H1 (cell line): ENCODE results near the gene MPRIP. TPM values are rescaled to one million over a fixed set of nuclear protein-coding genes. Genes with fewer than 3 reads are reported as not detected.

Source experiments
- CTCF ChIA-PET: fragments of 300-600 bp; sonication (Branson Sonifier 250); formaldehyde crosslinking; loops from one replicate; lab custom pipeline; 2021; ENCODE audit not compliant: partially characterized antibody; lab: Charles Lee
- POLR2A ChIA-PET: fragments of 300-600 bp; sonication (Branson Sonifier 250); formaldehyde crosslinking; loops from one replicate; lab custom pipeline; 2021; ENCODE audit warnings: inconsistent platforms; ENCODE audit not compliant: partially characterized antibody; lab: Charles Lee
- DNase-seq, 2 experiments: peaks; one replicate each; pipeline versions ENCODE4 v3.0.0 to v3.0.0-alpha.2; 2010 to 2022; ENCODE audit warnings: low spot score in 2 of 2, low read depth in 1 of 2, mixed read lengths in 1 of 2
- FAIRE-seq: peaks from 2 replicates; lab custom pipeline; 2011; peaks lifted over from hg19 to GRCh38; lab: Jason Lieb, UNC
- H2AFZ ChIP-seq: 2 replicates; pipeline ENCODE4 v1.8.1; 2012; ENCODE audit warnings: low read length, inconsistent platforms
- H2AK5ac ChIP-seq: 2 replicates; pipeline ENCODE4 v1.6.1; 2013; ENCODE audit warnings: low read depth, low read length
- H2BK120ac ChIP-seq: replicated peaks from 2 replicates; pipeline ENCODE3; 2013; ENCODE audit warnings: low read depth, low read length, inconsistent platforms
- H2BK12ac ChIP-seq: 2 replicates; pipeline ENCODE4 v1.6.1; 2013; ENCODE audit warnings: low read depth, low read length
- H2BK15ac ChIP-seq: 2 replicates; pipeline ENCODE4 v1.6.1; 2013; ENCODE audit warnings: low read length
- H2BK20ac ChIP-seq: 2 replicates; pipeline ENCODE4 v1.6.1; 2013; ENCODE audit warnings: low read length
- H2BK5ac ChIP-seq: 2 replicates; pipeline ENCODE4 v1.6.1; 2013; ENCODE audit warnings: low read depth, low read length
- H3K14ac ChIP-seq: 2 replicates; pipeline ENCODE4 v1.6.1; 2013; ENCODE audit warnings: inconsistent platforms; ENCODE audit not compliant: insufficient read length
- H3K18ac ChIP-seq: 2 replicates; pipeline ENCODE4 v1.6.1; 2013; ENCODE audit warnings: low read length; ENCODE audit errors: extremely low read depth
- H3K23ac ChIP-seq: 2 replicates; pipeline ENCODE4 v1.6.1; 2013; ENCODE audit warnings: inconsistent platforms; ENCODE audit not compliant: insufficient read length
- H3K23me2 ChIP-seq: 2 replicates; pipeline ENCODE4 v1.6.1; 2013; ENCODE audit warnings: low read depth, low read length
- H3K27ac ChIP-seq: 2 replicates; pipeline ENCODE4 v1.6.1; 2011; ENCODE audit warnings: low read depth, low read length, inconsistent platforms
- H3K27me3 ChIP-seq, 4 experiments: replicated peaks in 1 of 4; 1 replicate in 1 of 4; 2 replicates in 3 of 4; pipeline versions ENCODE4 v1.6.1 to v1.8.1; 2011 to 2013; ENCODE audit warnings: low read length in 3 of 4, mild to moderate bottlenecking in 3 of 4, inconsistent platforms in 2 of 4, mixed read lengths in 2 of 4, moderate library complexity in 1 of 4; ENCODE audit not compliant: control insufficient read depth in 3 of 4, insufficient read depth in 3 of 4; ENCODE audit errors: extremely low read depth in 1 of 4
- H3K36me3 ChIP-seq, 4 experiments: 2 replicates each; pipeline versions ENCODE4 v1.6.1 to v1.8.1; 2011 to 2013; ENCODE audit warnings: mild to moderate bottlenecking in 4 of 4, low read length in 3 of 4, moderate library complexity in 2 of 4, control low read depth in 1 of 4, inconsistent platforms in 1 of 4; ENCODE audit not compliant: insufficient read depth in 4 of 4, control insufficient read depth in 2 of 4
- H3K4ac ChIP-seq: replicated peaks from 2 replicates; pipeline ENCODE3; 2013; ENCODE audit warnings: low read length, low read depth, mixed read lengths, inconsistent platforms; ENCODE audit not compliant: insufficient read length
- H3K4me1 ChIP-seq, 4 experiments: replicated peaks in 1 of 4; 1 replicate in 1 of 4; 2 replicates in 3 of 4; pipeline versions ENCODE4 v1.6.1 to v1.8.1; 2011 to 2013; ENCODE audit warnings: low read length in 3 of 4, inconsistent platforms in 2 of 4, mixed read lengths in 1 of 4; ENCODE audit not compliant: insufficient read depth in 4 of 4, control insufficient read depth in 3 of 4
- H3K4me2 ChIP-seq, 2 experiments: 2 replicates each; pipeline versions ENCODE4 v1.6.1 to v1.8.1; 2011 to 2013; ENCODE audit warnings: low read depth in 2 of 2, low read length in 2 of 2, control low read depth in 1 of 2, inconsistent platforms in 1 of 2, mild to moderate bottlenecking in 1 of 2; ENCODE audit not compliant: insufficient read depth in 1 of 2
- H3K4me3 ChIP-seq, 4 experiments: fragments of 200-600, 300-600 bp in 1 of 4; sonication (generic), shearing (Covaris generic), sonication (Bioruptor Twin) in 1 of 4; 2 replicates each; pipeline versions ENCODE4 v1.5.1 to v1.8.1; 2011 to 2016; ENCODE audit warnings: low read length in 4 of 4, low read depth in 3 of 4, control low read depth in 2 of 4, inconsistent platforms in 2 of 4, mild to moderate bottlenecking in 2 of 4, mixed read lengths in 1 of 4, moderate library complexity in 1 of 4; ENCODE audit not compliant: insufficient read depth in 2 of 4; ENCODE audit errors: extremely low read depth in 1 of 4
- H3K56ac ChIP-seq: replicated peaks from 2 replicates; pipeline ENCODE3; 2013; ENCODE audit warnings: low read depth, mild to moderate bottlenecking, mixed read lengths, low read length, inconsistent platforms; ENCODE audit not compliant: insufficient read length
- H3K79me1 ChIP-seq: 2 replicates; pipeline ENCODE4 v1.6.1; 2013; ENCODE audit warnings: low read depth, low read length, control low read depth
- H3K79me2 ChIP-seq, 2 experiments: 2 replicates each; pipeline versions ENCODE4 v1.6.1 to v1.8.1; 2012 to 2013; ENCODE audit warnings: low read length in 2 of 2, mild to moderate bottlenecking in 2 of 2, inconsistent platforms in 1 of 2; ENCODE audit not compliant: insufficient read depth in 2 of 2, control insufficient read depth in 1 of 2
- H3K9ac ChIP-seq, 4 experiments: replicated peaks in 1 of 4; 1 replicate in 1 of 4; 2 replicates in 3 of 4; pipeline versions ENCODE4 v1.6.1 to v1.8.1; 2011 to 2013; ENCODE audit warnings: low read depth in 3 of 4, low read length in 3 of 4, control low read depth in 2 of 4, mild to moderate bottlenecking in 2 of 4, moderate library complexity in 2 of 4, inconsistent platforms in 1 of 4; ENCODE audit errors: extremely low read depth in 1 of 4
- H3K9me3 ChIP-seq, 2 experiments: 2 replicates each; pipeline versions ENCODE4 v1.6.1 to v1.8.1; 2012 to 2013; ENCODE audit warnings: mild to moderate bottlenecking in 2 of 2, moderate library complexity in 2 of 2, control low read depth in 1 of 2, inconsistent platforms in 1 of 2, low read depth in 1 of 2, low read length in 1 of 2, mixed read lengths in 1 of 2; ENCODE audit not compliant: insufficient read depth in 2 of 2
- H4K20me1 ChIP-seq, 2 experiments: replicated peaks in 1 of 2; 2 replicates each; pipeline versions ENCODE3 to v1.8.1; 2011 to 2013; ENCODE audit warnings: inconsistent platforms in 2 of 2, low read length in 2 of 2, mild to moderate bottlenecking in 1 of 2; ENCODE audit not compliant: insufficient read depth in 2 of 2, control insufficient read depth in 1 of 2
- H4K5ac ChIP-seq: 2 replicates; pipeline ENCODE4 v1.6.1; 2013; ENCODE audit warnings: low read length, low read depth, mixed read lengths, inconsistent platforms; ENCODE audit not compliant: insufficient read length
- H4K8ac ChIP-seq: 2 replicates; pipeline ENCODE4 v1.8.0; 2013; ENCODE audit warnings: mild to moderate bottlenecking, moderate library complexity, low read length, inconsistent platforms; ENCODE audit not compliant: insufficient read depth; ENCODE audit errors: extremely low read depth
- H4K91ac ChIP-seq: replicated peaks from 2 replicates; pipeline ENCODE3; 2013; ENCODE audit warnings: low read length, mixed read lengths, inconsistent platforms; ENCODE audit not compliant: insufficient read length
- BACH1 ChIP-seq: IDR thresholded peaks from 2 replicates; pipeline ENCODE4 v1.6.1; 2012; ENCODE audit warnings: low read length, improper control_type of control experiment
- JUN ChIP-seq: IDR thresholded peaks from 2 replicates; pipeline ENCODE4 v1.6.1; 2011; ENCODE audit warnings: low read depth, mild to moderate bottlenecking, improper control_type of control experiment, low read length
- JUND ChIP-seq: IDR thresholded peaks from 2 replicates; pipeline ENCODE4 v1.6.1; 2011; ENCODE audit warnings: mild to moderate bottlenecking, improper control_type of control experiment, low read length
- MAFK ChIP-seq: IDR thresholded peaks from 2 replicates; pipeline ENCODE4 v1.6.1; 2012; ENCODE audit warnings: low read depth, mild to moderate bottlenecking, improper control_type of control experiment, low read length
- POLR2A ChIP-seq, 2 experiments: IDR thresholded peaks; 1 replicate in 1 of 2; 2 replicates in 1 of 2; pipeline ENCODE4 v1.6.1; 2011; ENCODE audit warnings: low read depth in 2 of 2, low read length in 2 of 2, mild to moderate bottlenecking in 2 of 2; ENCODE audit errors: control extremely low read depth in 1 of 2
- RNF2 ChIP-seq: fragments of 200-900, 300-1000 bp; sonication (generic); IDR thresholded peaks from 2 replicates; pipeline ENCODE4 v1.7.1; 2016; ENCODE audit warnings: borderline replicate concordance, low read depth, mild to moderate bottlenecking, antibody characterized with exemption, low read length; ENCODE audit not compliant: poor library complexity, severe bottlenecking; ENCODE audit errors: missing control alignments
- SIN3A ChIP-seq, 2 experiments: IDR thresholded peaks in 1 of 2; conservative IDR thresholded peaks in 1 of 2; 2 replicates each; pipeline ENCODE4 v1.6.1; 2011 to 2012; ENCODE audit warnings: low read length in 2 of 2, improper control_type of control experiment in 1 of 2, low read depth in 1 of 2, mild to moderate bottlenecking in 1 of 2
- WGBS, 2 experiments: shearing (Covaris generic) in 1 of 2; methylation state at CpG; one replicate each; pipeline versions ENCODE4 v1.1.6 to v1.1.7; 2013 to 2015; ENCODE audit warnings: low lambda C conversion rate in 2 of 2, mixed read lengths in 2 of 2, inconsistent platforms in 1 of 2, low coverage in 1 of 2, missing lambda C conversion rate in 1 of 2; ENCODE audit not compliant: insufficient replicate concordance in 2 of 2, insufficient coverage in 1 of 2, insufficient read length in 1 of 2; ENCODE audit errors: extremely low coverage in 1 of 2, missing lambda C conversion rate in 1 of 2; 5-methylcytosine and 5-hydroxymethylcytosine counted together
- polyA plus RNA-seq, 7 experiments: library from polyadenylated mRNA; depleted of rRNA in 3 of 7; stranded (reverse) in 5 of 7; unstranded in 2 of 7; fragments of >200 nt in 5 of 7; fragments of 200-250 nt in 2 of 7; gene quantifications; 1 replicate in 5 of 7; 2 replicates in 1 of 7; 4 replicates in 1 of 7; pipeline versions ENCODE4 v1.2.1 to v1.2.3, GENCODE V29; 2011 to 2013; ENCODE audit warnings: missing spikeins in 2 of 7, mixed read lengths in 2 of 7
- total RNA-seq: library from RNA; stranded (reverse); fragmentation: NEBNext Ultra II Directional; extraction: Animal tissue kit (Norgen Biotek cat#: 25700); gene quantifications from 2 replicates; pipeline ENCODE4 v1.2.1, GENCODE V29; 2021
- TF ChIP-seq, protein P1 (sequence below): IDR thresholded peaks from 2 replicates; pipeline ENCODE4 v1.6.1; 2012; ENCODE audit warnings: low read length, inconsistent platforms
- TF ChIP-seq, protein P2 (sequence below): IDR thresholded peaks from 2 replicates; pipeline ENCODE4 v1.6.1; 2012; ENCODE audit warnings: inconsistent platforms

MPRIP gene
- total and polyA plus RNA-seq, 2 of the 8 experiments (the other 6 are each of a cell fraction or from before 2014, with no cell fraction given): 48.6 to 146 TPM

DNA sequence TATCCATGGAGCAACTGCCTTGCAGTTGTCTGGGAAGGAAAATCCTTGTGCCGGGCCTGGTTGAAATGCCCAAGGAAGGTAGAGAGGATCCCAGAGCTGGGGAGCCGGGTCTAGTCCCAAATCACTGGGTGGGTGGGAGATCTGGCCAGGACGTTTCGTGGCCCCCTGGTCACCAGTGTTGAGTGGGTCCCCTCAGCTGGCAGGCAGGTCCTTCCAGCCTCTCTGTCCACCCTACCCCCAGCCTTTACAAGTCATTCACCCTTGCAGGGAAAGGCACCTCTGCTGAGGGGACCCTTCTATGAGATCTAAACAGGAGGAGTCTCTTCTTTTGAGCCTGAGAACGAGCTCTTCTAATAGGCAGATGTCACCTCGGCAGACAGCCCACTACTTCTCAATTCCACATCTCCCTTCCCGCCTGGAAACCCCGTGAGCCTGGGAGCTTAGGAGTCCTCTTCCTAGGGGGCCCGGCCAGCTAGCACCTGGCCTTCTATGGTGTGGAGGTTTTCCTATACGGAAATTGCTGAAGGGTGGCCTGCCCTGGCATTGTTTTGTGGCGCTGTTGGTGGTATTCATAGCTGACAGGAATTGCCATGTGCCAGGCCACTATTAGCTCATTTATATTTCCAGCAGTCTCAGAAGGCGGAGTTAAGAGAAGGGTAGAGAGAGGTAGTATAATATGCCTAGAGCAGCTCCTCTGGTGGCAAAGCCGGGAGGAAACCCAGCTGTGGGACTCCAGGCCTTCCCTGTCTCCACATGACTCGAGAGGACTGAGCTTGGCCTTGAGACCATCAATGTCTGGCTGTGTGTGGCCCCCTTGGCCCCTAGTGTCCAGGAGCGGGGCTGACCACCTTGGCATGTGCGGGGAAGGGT lies 13.3 kb downstream of the MPRIP start:
- Histone ChIP-seq H2AK5ac (no peak overlapping the region), H2BK120ac (no peak overlapping the region), H3K27ac (no peak overlapping the region), H4K91ac (no peak overlapping the region), H4K20me1 (peaks cover 4 to 26% of the 10 kb centered on the region in 2 experiments), H3K4ac (no peak overlapping the region), H2BK20ac (no peak overlapping the region), H3K9me3 (no peaks in the 10 kb centered on the region), H3K4me2 (no peak overlapping the region), H3K56ac (no peak overlapping the region), H4K5ac (no peak overlapping the region), H3K4me1 (peaks cover 0 to 10% (median 0%) of the 10 kb centered on the region in 4 experiments; a peak in 4 of 7 replicates), H2AFZ (no peak overlapping the region), H3K23ac (no peak overlapping the region), H3K27me3 (no peaks in the 10 kb centered on the region), H3K9ac (no peak overlapping the region), H3K4me3 (no peak overlapping the region), H3K79me2 (peaks cover 0 to 74% of the 10 kb centered on the region in 2 experiments; a peak in 3 of 4 replicates), H3K14ac (no peak overlapping the region), H2BK15ac (no peak overlapping the region), H4K8ac (no peak overlapping the region; the same call in 1 of the 2 replicates), H2BK5ac (no peak overlapping the region), H3K18ac (no peak overlapping the region), H3K79me1 (peaks cover 37% of the 10 kb centered on the region), H3K23me2 (no peaks in the 10 kb centered on the region), H3K36me3 (no peaks in the 10 kb centered on the region; a peak in 2 of 8 replicates), H2BK12ac (no peak overlapping the region)
- ChIA-PET CTCF (interaction anchor here (0.9 to 2.4 kb wide), 9 partner anchors 11 to 87 kb away, joined by 3 to 8 read pairs (median 4); no protein-coding TSS in a partner anchor), POLR2A (interaction anchor here (3.0 kb wide), 1 partner anchor 11 kb away, joined by 14 read pairs; no protein-coding TSS in a partner anchor)
- FAIRE-seq: no peak
- DNase-seq: no peak
- WGBS, 2 experiments: 85% methylated on average over 16 of the region's 16 CpGs; no CpG with 5 or more reads in 1 of the 2 experiments
- TF ChIP-seq JUN (no peak), JUND (no peak), SIN3A (conservative IDR thresholded peaks at IDR 0.05 in 1 of 2, IDR thresholded peaks at IDR 0.05 in 1 of 2; ENCODE audit: low read depth in 1 of 2, low read length in 2 of 2) (no peak), BACH1 (no peak), RNF2 (no peak), POLR2A (IDR thresholded peaks at IDR 0.05; ENCODE audit: control extremely low read depth in 1 of 2, low read depth in 2 of 2, low read length in 2 of 2) (no peak), MAFK (no peak)
- TF ChIP-seq, protein P1, sequence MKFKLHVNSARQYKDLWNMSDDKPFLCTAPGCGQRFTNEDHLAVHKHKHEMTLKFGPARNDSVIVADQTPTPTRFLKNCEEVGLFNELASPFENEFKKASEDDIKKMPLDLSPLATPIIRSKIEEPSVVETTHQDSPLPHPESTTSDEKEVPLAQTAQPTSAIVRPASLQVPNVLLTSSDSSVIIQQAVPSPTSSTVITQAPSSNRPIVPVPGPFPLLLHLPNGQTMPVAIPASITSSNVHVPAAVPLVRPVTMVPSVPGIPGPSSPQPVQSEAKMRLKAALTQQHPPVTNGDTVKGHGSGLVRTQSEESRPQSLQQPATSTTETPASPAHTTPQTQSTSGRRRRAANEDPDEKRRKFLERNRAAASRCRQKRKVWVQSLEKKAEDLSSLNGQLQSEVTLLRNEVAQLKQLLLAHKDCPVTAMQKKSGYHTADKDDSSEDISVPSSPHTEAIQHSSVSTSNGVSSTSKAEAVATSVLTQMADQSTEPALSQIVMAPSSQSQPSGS: no peak
- TF ChIP-seq, protein P2, sequence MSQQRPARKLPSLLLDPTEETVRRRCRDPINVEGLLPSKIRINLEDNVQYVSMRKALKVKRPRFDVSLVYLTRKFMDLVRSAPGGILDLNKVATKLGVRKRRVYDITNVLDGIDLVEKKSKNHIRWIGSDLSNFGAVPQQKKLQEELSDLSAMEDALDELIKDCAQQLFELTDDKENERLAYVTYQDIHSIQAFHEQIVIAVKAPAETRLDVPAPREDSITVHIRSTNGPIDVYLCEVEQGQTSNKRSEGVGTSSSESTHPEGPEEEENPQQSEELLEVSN: no peak
